Activated gamma-delta T cell treated with Interleukin-2 at 50 U/mL for 16 hours (primary cell): ENCODE data around the gene RSPRY1.

Experiments used
- DNase-seq: peaks from one replicate; pipeline ENCODE4 v3.0.0-alpha.2; 2020

The RSPRY1 gene

DNA sequence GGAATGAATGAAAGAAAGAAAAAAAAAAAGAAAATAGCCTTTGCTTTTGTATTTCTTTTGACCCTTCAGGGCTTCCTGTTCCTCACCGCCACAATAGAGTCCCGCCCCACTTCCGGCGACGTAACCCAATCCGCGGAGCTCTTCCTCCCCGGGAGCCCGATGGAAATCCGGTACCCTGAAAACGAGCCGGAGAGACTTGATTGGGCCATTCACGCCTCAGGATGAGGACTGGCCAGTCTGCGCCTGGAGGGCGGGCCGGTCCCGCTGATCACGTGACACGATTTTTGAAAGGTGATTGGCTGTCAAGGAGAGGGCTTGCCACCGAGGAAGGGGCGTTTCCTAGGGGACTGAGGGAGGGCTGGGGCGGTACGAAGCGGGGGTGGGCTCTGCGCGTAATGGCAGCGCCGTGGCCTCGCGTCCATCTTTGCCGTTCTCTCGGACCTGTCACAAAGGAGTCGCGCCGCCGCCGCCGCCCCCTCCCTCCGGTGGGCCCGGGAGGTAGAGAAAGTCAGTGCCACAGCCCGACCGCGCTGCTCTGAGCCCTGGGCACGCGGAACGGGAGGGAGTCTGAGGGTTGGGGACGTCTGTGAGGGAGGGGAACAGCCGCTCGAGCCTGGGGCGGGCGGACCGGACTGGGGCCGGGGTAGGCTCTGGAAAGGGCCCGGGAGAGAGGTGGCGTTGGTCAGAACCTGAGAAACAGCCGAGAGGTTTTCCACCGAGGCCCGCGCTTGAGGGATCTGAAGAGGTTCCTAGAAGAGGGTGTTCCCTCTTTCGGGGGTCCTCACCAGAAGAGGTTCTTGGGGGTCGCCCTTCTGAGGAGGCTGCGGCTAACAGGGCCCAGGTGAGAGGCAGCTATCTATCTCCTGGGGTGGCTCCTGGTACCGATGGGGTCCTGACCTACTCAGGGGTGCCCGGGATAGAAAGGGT is at the start of gene RSPRY1, which contains the start of gene PSME3IP1:
Gene RSPRY1, plus strand, starts transcription at position 385 of the 927 bp plus-strand sequence. CDS start 18,330 bp downstream, outside the sequence.
Gene PSME3IP1, minus strand, starts transcription at position 95 of the 927 bp plus-strand sequence. CDS start 12,185 bp downstream, outside the sequence.
- peak; percentile 98 for DNase-seq

- DNase-seq, result no peak
These were observed 49.1 kb upstream of the RSPRY1 start for GRCh38 chr16:57137043-57137442.

DNA sequence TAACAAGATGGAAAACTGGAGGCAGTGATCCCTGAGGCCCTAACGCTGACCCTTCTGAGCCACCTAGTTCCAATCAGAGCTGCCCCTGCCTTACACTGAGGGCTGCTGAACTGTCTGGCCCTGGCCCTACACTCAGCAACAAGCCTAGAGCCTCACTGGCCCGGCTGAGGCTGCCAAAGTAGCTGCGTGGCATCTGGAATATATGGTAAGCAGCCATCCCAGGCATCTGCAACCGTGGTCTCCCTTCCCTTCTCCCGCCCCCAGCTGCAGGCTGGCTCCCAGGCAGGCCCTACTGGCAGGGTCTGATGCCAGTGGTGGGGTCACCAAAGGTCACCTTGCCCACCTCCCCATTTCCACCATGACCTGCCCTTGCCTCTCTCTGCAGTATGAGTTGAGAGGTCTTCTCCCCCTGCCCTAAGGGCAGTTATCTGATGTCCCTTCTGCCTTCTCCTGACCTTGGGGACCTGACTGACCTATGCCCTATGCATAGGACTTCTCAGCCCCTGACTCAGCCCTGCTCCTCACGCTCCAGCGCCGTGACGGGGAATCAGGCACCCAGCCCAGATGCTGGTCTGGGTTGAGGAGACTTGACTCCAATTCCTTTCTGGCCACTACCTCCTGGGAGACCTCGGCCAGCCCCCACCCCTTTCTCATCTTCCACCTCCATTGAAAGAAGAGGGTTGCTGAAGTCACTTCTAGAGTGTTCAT is 48.4 kb upstream of the RSPRY1 start:
- no peak for DNase-seq

- DNase-seq, result no peak
These were observed 47.7 kb upstream of the RSPRY1 start for GRCh38 chr16:57138281-57138935.

DNA sequence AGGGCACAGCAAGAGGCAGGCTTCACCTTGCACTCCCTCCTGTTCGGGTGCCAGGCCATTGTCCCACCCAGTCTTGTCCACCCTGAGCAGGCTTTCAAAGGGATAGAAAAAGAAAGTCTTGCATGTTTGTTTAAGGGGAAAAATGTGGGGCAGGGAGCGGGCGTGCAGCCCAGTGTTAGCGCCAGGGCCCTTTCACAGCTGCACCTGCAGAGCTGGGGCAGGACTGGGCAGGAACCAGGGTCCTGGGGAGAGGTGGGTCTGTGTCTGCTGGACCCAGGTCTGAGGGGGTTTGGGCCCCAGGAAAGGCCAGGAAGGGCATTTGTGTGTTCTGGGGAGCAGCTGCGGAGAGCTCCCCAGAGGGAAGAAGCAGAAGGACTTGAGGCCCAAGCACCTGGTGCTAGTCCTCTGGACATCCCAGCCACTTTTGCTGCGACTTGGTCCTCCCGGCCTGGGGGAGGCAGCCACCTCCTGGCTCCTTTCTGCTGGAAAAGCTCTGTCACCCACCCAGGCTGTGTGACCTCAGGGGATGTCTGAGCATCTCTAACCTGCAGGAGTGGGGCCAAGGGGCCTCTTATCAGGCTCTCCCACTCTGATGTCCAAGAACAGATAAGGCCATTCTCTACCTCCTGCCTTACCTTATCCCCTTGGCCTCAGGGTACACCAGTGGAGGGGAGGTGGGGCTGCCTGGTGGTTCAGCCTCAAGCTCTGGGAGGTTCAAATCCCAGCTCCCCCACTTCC is 45.0 kb upstream of the RSPRY1 start:
- no peak for DNase-seq

DNA sequence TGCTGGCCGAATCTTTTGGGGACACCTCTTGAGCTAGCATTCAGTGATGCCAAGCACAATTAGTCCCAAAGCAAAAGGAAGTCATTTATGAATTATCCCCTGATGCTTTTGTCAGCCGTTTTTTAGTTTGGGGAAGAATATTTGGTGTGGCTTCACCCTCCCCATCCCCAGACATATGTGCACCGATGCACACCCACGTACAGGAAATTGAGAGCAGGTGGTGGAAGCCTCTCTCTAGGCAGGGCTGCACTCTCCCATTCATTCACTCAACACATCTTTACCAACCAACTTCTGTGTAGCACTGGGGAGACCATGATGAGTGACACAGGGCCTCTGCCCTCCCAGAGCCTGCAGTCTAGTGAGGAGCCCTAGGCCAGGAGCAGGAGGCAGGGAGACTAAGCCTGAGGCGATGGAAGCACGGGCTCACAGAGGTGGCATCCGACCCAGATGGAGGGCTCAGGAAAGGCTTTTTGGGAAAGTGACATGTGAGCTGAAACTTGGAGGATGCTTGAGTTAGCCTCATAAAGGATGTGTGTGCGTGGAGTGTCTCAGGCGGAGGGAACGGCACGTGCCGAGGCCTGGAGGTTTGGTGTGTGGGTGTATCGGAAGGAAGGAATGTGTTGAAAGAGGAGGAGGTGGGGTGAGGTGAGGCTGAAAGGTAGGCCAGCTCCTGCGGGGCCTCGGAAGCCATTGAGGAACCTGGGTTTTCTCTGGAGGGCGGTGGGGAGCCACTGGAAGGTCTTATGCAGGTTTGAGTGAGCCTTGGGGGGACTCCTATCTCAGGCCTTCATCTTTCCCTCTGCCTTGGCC is 44.1 kb upstream of the RSPRY1 start:
- no peak for DNase-seq

DNA sequence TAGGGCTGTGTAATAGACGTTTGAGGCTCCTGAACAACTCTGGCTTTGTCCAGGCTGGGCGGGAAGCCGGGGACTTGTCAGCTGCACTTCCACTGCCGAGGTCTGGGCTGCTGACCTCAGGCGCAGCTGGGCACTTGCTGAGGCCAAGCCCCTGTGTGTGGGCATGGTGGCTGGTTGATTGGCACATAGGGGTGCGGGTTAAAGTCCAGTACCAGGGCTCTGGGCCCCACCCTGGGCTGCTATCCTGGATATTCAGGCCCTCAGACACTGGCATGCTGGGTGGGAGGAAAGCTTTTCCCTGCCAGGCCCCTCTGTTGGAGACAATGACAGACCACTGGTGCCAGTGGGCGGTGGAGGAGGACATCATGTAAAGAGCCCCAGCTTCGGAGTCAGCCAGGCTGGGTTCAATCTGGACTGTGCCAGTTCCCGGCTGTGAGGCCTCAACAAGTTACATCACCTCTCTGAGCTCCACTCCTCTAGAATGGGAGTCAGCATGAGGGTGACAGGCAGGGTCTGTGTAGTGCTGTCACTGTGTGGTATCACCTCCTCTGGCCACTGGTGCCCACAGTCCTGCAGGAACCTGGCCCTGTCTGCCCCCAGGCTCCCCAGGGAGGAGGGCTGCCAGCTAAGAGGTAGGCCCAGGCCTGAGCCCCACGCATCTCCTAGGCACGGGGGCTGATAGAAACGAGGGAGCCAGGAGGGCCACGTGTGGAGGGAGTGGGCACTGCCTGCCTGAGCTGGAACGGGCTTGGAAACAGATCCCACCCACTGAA is 42.8 kb upstream of the RSPRY1 start:
- DNase-seq, result no peak

- DNase-seq, result no peak
These were observed 42.1 kb upstream of the RSPRY1 start for GRCh38 chr16:57144027-57144426.

DNA sequence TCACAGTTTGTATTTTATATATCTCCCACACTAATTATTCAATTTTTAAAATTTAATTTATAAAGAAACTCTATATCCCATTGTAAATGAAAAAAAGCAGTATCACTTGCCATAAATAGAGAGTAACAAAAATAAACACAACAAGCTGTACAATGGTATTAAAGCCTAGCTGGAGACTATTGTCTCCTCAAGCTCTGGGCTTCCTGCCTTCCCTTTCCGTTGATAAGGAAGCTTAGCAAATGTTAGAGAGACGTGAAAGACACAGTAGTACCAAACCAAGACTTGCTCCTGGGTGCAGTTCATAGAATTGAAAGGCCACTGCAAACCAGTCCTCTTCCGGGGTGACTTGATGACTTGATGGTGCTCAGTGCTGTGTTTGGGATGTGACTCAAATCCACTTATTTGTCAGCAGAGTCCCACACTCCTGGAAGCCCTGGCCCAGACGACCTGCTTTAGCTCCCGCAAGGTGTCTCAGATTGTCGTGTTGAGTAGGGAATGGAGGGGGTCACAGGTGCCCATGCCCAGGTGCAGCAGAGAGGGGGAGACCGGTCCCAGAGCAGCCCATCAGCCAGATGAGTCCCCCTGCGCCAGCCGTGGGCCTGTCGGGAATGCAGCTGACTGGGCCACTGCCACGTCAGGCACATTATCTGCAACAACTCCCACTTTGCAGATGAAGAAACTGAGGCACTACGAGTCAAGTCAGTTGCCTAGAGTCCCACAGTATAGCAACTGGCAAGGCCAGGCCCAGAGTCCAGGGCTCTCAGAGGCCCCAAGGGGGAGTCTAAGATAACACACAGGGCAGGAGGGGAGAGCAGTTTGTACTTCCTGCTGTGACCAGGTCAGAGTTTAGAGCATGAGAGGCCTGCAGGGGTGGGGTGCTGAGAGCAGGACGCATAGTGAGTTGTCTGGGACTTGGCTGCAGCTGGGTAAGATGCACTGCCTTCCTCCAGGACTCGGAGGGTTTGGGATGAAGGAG is 40.8 kb upstream of the RSPRY1 start:
- DNase-seq, result no peak

GRCh38 chr16:57146040-57146647 is 40.0 kb upstream of the RSPRY1 start:
- DNase-seq, result no peak

GRCh38 chr16:57146735-57147134 is 39.4 kb upstream of the RSPRY1 start:
- DNase-seq, result no peak

- DNase-seq, result no peak
These were observed 38.5 kb upstream of the RSPRY1 start for GRCh38 chr16:57147381-57148221.

GRCh38 chr16:57148481-57148880 is 37.6 kb upstream of the RSPRY1 start:
- no peak for DNase-seq

DNA sequence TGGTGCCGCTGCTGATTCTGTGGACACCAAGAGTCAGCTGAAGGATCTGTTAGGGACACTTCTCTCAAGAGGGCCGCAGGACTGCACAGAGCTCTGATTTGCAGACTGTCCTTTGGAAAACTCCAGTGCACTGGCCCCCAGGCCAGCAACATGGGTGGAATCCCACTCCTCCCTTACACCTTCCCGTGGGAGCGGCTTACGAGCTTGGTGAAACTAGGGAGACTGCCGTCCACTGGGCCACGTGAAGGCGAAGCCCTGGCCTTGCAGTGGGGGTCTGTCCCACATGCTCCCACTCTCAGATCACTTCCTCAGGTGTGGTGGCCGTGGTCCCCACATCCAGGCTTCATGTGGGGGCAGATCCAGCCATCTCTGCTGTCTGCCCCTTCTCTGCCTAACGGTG is 36.7 kb upstream of the RSPRY1 start:
- no peak for DNase-seq

DNA sequence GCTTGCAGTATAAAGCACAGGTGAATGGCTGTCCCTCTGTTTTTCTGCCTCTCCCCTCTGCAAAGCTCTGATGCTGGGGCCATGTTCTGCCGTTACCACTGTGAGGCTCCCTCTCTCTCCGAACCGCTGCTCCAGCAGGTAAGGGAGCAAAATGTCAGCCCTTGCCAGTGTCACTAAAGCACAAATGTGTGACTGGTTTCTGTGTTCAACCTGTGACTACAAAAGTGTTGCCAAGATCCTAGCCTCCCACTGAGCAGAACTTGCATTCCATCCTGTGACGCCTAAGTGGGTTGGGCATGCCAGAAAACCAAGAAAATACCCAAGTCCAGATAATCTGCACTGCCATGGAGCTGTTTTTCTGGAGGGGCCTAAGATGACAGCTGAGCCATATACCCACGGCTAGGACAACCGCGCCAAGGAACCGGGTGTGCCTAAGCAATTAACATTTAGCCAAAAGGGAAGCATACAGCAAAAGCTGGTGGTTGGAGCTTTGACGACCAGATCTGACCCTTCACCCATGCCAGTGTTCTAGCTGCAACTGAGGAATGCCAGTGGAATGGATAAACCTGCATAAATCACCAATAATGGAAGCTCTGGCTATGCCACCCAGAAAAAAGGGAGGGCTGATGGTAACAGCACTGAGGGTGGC is 35.3 kb upstream of the RSPRY1 start:
- DNase-seq, result no peak

GRCh38 chr16:57151369-57151768 is 34.8 kb upstream of the RSPRY1 start:
- no peak for DNase-seq
